GM21447 (cell line): ENCODE data around the gene A2ML1.
"Not testable (repeated sequence)": the region's sequence is repeated elsewhere in the genome, so short reads cannot be mapped to it uniquely, and the experiment has no call there.

Experiments
- ATAC-seq: cut with Tn5 transposase; IDR thresholded peaks from one replicate; pipeline ENCODE4 v1.9.1; 2021; ENCODE audit not compliant: unreplicated experiment

The A2ML1 gene

GRCh38 chr12:8847435-8847834 is 25.0 kb downstream of the A2ML1 start:
- no peak for ATAC-seq

DNA sequence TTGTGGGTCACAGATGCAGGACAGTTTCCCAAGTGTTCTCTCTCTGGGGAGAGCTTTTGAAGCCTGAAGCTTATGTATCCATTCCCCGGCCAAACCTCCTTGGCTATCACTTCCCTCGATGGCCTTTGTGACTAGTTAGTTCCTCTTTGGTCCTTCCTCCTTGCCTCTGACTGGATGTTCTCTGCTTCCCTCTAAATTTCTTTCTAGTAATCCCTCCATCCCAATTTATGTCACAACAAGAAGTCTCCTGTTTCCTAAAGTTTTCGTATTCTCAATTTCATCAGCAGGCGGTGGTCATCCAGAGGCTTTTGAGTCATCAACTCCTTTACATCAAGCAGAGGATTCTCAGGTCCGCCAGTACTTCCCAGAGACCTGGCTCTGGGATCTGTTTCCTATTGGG is 27.5 kb downstream of the A2ML1 start:
- no peak for ATAC-seq

GRCh38 chr12:8852119-8852518 is 29.7 kb downstream of the A2ML1 start:
- no peak for ATAC-seq

DNA sequence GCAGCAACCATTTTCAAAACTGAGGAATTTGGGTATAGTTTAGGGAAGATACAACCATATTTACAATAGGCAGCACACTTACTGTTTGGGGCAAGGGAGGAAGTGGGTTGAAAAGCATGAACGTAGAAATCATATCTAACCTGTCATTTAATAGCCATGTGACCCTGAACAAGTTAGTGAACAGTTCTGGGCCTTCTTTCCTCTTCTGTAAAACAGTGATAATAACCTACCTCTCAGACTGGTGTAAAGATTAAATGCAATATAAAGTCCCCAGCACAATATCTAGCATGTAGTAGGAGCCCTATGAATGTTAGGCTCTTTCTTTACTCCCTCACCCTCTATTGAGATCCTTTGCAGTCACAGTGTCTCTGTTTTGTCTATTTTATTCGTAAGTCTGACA is 33.5 kb downstream of the A2ML1 start:
- no peak for ATAC-seq

DNA sequence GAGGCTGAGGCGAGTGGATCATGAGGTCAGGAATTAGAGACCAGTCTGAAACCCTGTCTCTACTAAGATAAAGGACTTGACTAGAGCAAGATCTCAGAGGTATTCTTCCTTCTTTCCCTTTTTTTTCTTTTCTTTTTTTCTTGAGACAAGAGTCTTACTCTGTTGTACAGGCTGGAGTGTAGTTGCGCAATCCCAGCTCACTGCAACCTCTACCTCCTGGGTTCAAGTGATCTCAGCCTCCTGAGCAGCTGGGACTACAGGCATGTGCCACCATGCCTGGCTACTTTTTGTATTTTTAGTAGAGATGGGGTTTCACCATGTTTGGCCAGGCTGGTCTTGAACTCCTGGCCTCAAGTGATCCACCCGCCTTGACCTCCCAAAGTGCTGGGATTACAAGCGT is 37.0 kb downstream of the A2ML1 start:
- not testable (repeated sequence) for ATAC-seq

- no peak for ATAC-seq
These were observed 37.9 kb downstream of the A2ML1 start for GRCh38 chr12:8860165-8860961.

- ATAC-seq = no peak
These were observed 44.0 kb downstream of the A2ML1 start for GRCh38 chr12:8866429-8866828.

GRCh38 chr12:8867009-8867408 is 44.6 kb downstream of the A2ML1 start:
- no peak for ATAC-seq

- no peak for ATAC-seq
These were observed 45.4 kb downstream of the A2ML1 start for GRCh38 chr12:8867786-8868185.

DNA sequence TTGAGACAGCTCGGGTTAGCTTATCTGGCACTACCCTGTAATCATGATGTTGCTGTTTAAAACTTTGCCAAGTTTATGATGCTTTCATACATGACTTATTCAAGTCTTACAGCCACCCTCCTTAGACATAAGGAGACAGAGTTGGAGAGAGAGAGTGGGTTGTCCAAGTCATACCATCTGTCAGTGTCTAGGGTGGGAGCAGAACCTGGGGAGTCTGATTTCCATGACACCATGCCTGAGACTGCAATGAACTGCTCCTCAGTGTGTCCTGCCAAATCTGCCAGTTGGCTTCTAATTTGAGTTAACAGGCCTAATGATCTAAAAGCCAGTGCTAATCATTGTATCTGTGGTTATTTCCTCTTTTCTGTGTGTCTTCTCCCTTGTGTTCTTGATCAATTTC is 48.2 kb downstream of the A2ML1 start:
- no peak for ATAC-seq

DNA sequence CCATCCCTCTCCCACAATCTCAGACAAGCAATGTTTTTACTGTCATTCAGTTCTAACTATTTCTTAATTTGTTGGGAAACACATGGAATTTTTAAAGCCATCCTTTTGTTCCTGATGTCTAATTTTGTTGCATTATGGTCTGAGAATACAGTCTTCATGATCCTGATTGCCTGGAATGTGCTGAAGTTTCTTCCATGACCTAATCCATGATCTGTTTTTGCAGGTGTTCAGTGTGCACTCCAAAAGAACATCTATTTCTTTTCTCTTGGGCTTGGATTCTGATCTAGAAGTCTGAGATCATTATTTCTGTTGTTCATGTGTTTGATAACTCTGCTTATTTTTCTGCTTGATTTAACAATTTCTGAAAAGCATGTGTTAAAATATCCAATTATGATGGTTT is 48.6 kb downstream of the A2ML1 start:
- ATAC-seq = no peak

GRCh38 chr12:8876887-8877286 is 54.5 kb downstream of the A2ML1 start:
- no peak for ATAC-seq

- no peak for ATAC-seq
These were observed 64.3 kb downstream of the A2ML1 start for GRCh38 chr12:8886502-8887284.

DNA sequence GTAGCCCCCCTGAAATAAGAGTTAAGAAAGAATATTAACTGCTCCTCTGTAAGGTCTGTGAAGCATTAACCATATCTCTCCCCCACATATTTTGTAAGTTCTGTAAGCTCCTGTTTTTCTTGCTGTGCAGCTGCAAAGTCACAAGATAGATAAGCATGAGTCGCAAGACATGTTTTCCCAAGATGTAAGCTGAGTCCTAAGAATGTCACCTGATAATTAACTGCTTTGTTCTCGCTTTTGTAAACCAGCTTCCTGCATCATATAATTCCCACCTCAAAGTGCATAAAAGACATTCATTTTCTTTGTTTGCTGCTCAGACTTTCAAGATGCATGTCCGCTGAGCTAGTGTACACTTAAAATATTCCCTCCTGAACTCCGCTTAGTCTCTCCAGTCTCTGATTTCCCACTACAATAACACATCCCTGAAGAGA is 64.9 kb downstream of the A2ML1 start:
- ATAC-seq = no peak

GRCh38 chr12:8890313-8891085 is 68.1 kb downstream of the A2ML1 start:
- ATAC-seq = peak; percentile 60

GRCh38 chr12:8891976-8892375 is 69.6 kb downstream of the A2ML1 start:
- ATAC-seq = no peak

DNA sequence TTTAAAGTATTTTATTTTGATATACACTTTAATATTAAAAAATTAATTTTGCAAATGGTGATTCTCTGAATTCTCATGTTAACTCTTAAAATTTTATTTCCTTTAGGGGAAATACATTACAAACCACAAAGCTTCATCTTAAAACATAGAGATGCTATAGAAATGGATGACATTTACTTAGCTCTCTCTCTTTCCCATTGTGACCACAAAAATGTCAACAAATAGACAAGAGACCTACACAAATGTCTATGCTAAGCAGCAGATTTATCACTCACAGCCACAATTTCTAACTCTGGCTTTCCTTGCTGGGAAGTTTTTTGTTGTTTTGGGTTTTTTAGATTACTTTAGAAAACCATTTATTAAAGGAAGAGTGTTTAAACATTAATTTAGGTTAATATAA is 72.0 kb downstream of the A2ML1 start:
- no peak for ATAC-seq

- ATAC-seq = no peak
These were observed 72.6 kb downstream of the A2ML1 start for GRCh38 chr12:8894986-8895385.

DNA sequence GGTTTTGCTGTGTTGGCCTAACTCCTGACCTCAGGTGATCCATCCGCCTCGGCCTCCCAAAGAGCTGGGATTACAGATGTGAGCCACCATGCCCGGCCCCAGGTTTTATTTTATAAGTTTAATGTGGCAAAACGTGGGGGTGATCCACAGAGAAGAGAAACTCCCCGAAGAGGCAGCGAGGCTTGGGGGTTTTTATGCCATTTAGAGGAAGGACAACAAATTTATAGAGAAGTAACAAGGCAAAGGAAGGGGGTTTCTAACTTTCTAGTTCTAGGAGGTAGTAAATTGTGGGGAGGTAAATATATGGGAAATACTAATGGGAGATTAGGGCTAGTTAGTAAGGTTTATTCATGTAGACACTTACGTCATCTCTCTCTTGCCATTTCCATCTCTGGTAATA is 74.7 kb downstream of the A2ML1 start:
- ATAC-seq = no peak

DNA sequence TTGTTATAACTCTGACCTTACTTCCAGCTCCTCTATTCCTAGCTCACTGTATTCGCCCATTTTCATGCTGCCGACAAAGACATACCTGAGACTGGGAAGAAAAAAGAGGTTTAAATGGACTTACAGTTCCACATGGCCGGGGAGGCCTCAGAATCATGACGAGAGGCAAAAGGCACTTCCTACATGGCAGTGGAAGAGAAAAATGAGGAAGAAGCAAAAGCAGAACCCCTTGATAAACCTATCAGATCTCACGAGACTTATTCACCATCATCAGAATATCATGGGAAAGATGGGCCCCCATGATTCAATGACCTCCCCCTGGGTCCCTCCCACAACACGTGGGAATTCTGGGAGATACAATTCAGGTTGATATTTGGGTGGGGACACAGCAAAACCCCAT is 77.4 kb downstream of the A2ML1 start:
- ATAC-seq = no peak

GRCh38 chr12:8902703-8903102 is 80.3 kb downstream of the A2ML1 start:
- not testable (repeated sequence) for ATAC-seq

DNA sequence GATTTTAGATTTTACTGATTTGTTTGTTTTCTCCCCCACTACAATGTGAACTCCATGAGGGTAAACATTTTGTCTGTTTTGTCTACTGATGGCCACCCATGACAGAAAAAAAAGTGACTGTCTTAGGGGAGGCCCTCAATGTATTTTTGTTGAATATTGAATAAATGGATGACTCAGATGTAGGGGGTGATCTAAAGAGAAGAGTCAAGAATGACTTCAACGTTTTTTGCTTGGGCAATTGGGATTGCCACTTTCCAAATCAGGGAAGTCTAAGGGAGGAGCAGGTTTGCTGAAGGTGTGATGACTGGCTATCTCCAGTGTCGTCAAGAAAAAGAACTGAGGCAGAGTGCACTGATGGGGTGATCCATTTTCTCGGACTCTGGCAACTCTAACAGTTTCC is 81.2 kb downstream of the A2ML1 start:
- ATAC-seq = no peak
